ENCODE measurements around the gene CDK8.

CDK8 gene

DNA sequence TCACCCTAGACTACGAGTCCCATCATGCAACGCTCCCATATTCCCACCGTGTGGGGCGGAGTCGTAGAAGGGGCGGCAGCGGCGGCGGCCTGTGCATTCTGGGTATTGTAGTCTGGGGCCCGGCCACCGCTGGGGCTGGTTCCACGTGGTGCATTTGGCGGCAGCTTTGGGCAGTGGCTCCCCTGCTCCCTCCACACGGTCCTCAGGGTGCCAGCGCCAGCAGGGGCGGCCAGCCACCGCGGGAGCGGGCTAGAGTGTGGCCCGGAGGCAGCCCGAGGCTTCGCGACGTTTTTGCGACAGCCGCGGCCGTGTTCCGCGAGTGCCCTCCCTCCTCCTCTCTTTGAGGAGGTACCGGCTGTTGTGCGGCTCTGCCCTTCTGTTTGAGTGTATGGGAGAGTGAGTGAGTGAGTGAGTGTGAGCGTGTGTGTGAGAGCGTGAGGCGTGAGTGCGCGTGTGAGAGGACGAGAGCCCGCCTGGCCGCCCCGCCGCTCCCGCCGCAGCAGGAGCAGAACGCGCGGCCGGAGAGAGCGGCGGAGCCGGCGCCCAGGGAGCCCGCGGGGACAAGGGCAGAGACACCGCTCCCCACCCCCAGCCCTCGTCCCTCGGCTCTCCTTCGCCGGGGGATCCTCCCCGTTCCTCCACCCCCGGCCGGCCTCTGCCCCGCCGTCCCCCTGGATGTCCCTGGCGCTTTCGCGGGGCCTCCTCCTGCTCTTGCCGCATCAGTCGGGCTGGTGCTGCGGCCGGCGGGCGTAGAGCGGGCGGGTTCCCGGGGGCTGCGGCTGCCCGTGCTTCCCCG, at the start of gene CDK8:
Gene CDK8 (plus strand): TSS at position 343 of the 796 bp plus-strand sequence. CDS start 513 bp downstream, outside the sequence.
- H3K27me3 ChIP-seq (ENCODE audit: insufficient read depth, insufficient read length), result no peaks in the 10 kb centered on the region
- no peak for TF ChIP-seq YY1 (IDR thresholded peaks at IDR 0.05; ENCODE audit: insufficient read depth, insufficient read length)
- TF ChIP-seq ZNF274 (IDR thresholded peaks at IDR 0.05; ENCODE audit: low read depth, low read length), result no peak
- TF ChIP-seq SUZ12 (IDR thresholded peaks at IDR 0.05; ENCODE audit: extremely low read depth, insufficient read depth, insufficient read length), result no peak
- H3K9ac ChIP-seq (ENCODE audit: insufficient read length, low read depth), result peak within 1 kb of the TSS; percentile 95
- H3K9me3 ChIP-seq (ENCODE audit: insufficient read depth, low read length), result no peaks in the 10 kb centered on the region
- DNase-seq (ENCODE audit: low read depth, low spot score), result peak; percentile 69
- H3K36me3 ChIP-seq (ENCODE audit: insufficient read depth, insufficient read length, low read length), result no peaks in the 10 kb centered on the region
- H3K4me3 ChIP-seq (ENCODE audit: insufficient read length, low read depth), result peak within 1 kb of the TSS; percentile 79
- H3K4me1 ChIP-seq (ENCODE audit: insufficient read depth, insufficient read length), result no peaks in the 10 kb centered on the region

DNA sequence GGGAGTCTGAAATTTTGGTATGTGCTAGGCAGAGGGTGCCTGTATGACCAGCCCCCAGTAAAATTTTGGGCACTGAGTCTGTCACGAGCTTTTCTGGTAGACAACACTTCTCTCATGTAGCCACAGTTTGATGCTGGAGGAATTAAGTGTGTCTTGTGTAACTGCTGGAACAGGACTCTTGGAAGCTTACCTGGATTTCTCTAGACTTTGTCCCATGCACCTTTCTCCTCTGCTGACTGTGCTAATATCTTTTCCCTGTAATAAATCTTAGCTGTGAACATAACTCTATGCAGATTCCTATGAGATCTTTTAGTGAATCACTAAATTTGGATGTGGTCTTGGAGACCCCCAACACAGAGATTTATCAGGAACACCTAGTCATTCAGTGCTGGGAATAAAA, 45.6 kb upstream of the CDK8 start:
- no peak for DNase-seq (ENCODE audit: low read depth, low spot score)
- H3K36me3 ChIP-seq (ENCODE audit: insufficient read depth, insufficient read length, low read length), result peaks cover 25% of the 10 kb centered on the region
- no peaks in the 10 kb centered on the region for H3K4me1 ChIP-seq (ENCODE audit: insufficient read depth, insufficient read length)
- TF ChIP-seq ZNF274 (IDR thresholded peaks at IDR 0.05; ENCODE audit: low read depth, low read length), result no peak
- no peak for TF ChIP-seq SUZ12 (IDR thresholded peaks at IDR 0.05; ENCODE audit: extremely low read depth, insufficient read depth, insufficient read length)
- no peak for TF ChIP-seq YY1 (IDR thresholded peaks at IDR 0.05; ENCODE audit: insufficient read depth, insufficient read length)
- no peak overlapping the region for H3K4me3 ChIP-seq (ENCODE audit: insufficient read length, low read depth)
- no peaks in the 10 kb centered on the region for H3K27me3 ChIP-seq (ENCODE audit: insufficient read depth, insufficient read length)
- H3K9ac ChIP-seq (ENCODE audit: insufficient read length, low read depth), result no peak overlapping the region
- no peaks in the 10 kb centered on the region for H3K9me3 ChIP-seq (ENCODE audit: insufficient read depth, low read length)

DNA sequence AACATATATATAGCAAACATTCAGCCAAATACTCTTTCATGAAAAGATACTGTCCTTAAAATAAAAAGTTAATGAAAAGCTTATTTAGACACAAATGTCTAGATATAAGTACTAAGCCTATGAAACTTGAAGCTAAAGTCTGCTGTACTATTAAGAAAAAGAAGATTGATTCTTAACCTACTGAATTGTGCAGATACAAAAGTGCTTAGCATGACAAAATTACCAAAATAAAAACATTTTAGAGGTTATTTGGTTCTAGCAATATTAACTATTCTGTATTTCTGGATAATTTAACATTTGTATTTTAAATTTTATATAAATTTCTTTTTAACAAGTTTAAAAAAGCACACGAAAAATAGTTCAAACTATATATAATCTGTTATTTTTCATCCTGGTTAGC, 40.6 kb upstream of the CDK8 start:
- H3K4me3 ChIP-seq (ENCODE audit: insufficient read length, low read depth), result no peak overlapping the region

DNA sequence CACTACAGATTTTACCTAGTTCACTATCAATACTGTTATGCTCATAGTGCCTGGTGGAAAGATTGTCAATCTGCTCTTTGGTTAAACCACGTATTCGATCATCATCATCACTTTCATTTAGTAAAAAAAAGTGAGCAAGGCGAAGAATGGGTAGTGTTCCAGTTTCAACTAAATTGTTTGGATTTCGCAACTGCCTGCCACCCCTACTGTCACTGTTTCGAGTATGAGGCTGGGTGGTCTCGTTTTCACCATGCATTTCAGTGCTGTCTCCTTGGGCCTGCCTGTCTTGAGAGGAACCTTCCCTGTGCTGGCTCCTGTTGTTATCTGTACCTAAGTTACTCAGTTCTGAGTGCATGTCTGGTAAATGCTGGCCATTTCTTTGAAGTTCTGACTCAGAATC, 39.9 kb upstream of the CDK8 start:
- no peak for DNase-seq (ENCODE audit: low read depth, low spot score)
- peaks cover 75% of the 10 kb centered on the region for H3K36me3 ChIP-seq (ENCODE audit: insufficient read depth, insufficient read length, low read length)
- TF ChIP-seq SUZ12 (IDR thresholded peaks at IDR 0.05; ENCODE audit: extremely low read depth, insufficient read depth, insufficient read length) (no peak), YY1 (IDR thresholded peaks at IDR 0.05; ENCODE audit: insufficient read depth, insufficient read length) (no peak), ZNF274 (IDR thresholded peaks at IDR 0.05; ENCODE audit: low read depth, low read length) (no peak)

More for the DNA sequence above, 40.6 kb upstream of the CDK8 start:
- Histone ChIP-seq H3K36me3 (ENCODE audit: insufficient read depth, insufficient read length, low read length) (peaks cover 68% of the 10 kb centered on the region), H3K9ac (ENCODE audit: insufficient read length, low read depth) (no peak overlapping the region), H3K27me3 (ENCODE audit: insufficient read depth, insufficient read length) (no peaks in the 10 kb centered on the region), H3K9me3 (ENCODE audit: insufficient read depth, low read length) (no peaks in the 10 kb centered on the region), H3K4me1 (ENCODE audit: insufficient read depth, insufficient read length) (peaks cover 2% of the 10 kb centered on the region)
- no peak for TF ChIP-seq SUZ12 (IDR thresholded peaks at IDR 0.05; ENCODE audit: extremely low read depth, insufficient read depth, insufficient read length)
- no peak for TF ChIP-seq ZNF274 (IDR thresholded peaks at IDR 0.05; ENCODE audit: low read depth, low read length)
- no peak for TF ChIP-seq YY1 (IDR thresholded peaks at IDR 0.05; ENCODE audit: insufficient read depth, insufficient read length)
- no peak for DNase-seq (ENCODE audit: low read depth, low spot score)

DNA sequence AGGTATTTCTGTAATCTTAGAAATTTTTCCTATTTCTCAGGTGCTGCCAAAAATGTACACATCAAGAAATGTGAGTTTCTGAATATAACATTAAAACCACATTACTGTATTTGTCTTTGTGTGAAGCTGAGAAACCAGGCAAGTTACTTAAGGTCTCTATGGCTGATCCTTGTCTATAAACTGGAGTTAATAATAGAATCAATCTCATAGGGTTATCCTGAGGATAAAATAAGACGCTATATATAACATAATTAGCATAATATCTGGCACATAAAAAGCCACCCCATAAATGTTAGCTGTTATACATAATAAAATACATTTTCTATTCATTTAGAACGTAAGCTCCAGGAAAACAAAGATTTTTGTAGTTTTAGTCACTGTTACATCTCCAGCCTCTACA, 37.9 kb upstream of the CDK8 start:
- peaks cover 82% of the 10 kb centered on the region for H3K36me3 ChIP-seq (ENCODE audit: insufficient read depth, insufficient read length, low read length)
- TF ChIP-seq SUZ12 (IDR thresholded peaks at IDR 0.05; ENCODE audit: extremely low read depth, insufficient read depth, insufficient read length) (no peak), YY1 (IDR thresholded peaks at IDR 0.05; ENCODE audit: insufficient read depth, insufficient read length) (no peak), ZNF274 (IDR thresholded peaks at IDR 0.05; ENCODE audit: low read depth, low read length) (no peak)
- no peak overlapping the region for H3K4me3 ChIP-seq (ENCODE audit: insufficient read length, low read depth)
- no peak overlapping the region for H3K9ac ChIP-seq (ENCODE audit: insufficient read length, low read depth)
- no peak for DNase-seq (ENCODE audit: low read depth, low spot score)
- no peaks in the 10 kb centered on the region for H3K27me3 ChIP-seq (ENCODE audit: insufficient read depth, insufficient read length)
- no peaks in the 10 kb centered on the region for H3K9me3 ChIP-seq (ENCODE audit: insufficient read depth, low read length)
- peaks cover 2% of the 10 kb centered on the region for H3K4me1 ChIP-seq (ENCODE audit: insufficient read depth, insufficient read length)

More for the DNA sequence above, 39.9 kb upstream of the CDK8 start:
- H3K9me3 ChIP-seq (ENCODE audit: insufficient read depth, low read length), result no peaks in the 10 kb centered on the region
- H3K27me3 ChIP-seq (ENCODE audit: insufficient read depth, insufficient read length), result no peaks in the 10 kb centered on the region
- H3K4me3 ChIP-seq (ENCODE audit: insufficient read length, low read depth), result no peak overlapping the region
- peaks cover 2% of the 10 kb centered on the region for H3K4me1 ChIP-seq (ENCODE audit: insufficient read depth, insufficient read length)
- no peak overlapping the region for H3K9ac ChIP-seq (ENCODE audit: insufficient read length, low read depth)

DNA sequence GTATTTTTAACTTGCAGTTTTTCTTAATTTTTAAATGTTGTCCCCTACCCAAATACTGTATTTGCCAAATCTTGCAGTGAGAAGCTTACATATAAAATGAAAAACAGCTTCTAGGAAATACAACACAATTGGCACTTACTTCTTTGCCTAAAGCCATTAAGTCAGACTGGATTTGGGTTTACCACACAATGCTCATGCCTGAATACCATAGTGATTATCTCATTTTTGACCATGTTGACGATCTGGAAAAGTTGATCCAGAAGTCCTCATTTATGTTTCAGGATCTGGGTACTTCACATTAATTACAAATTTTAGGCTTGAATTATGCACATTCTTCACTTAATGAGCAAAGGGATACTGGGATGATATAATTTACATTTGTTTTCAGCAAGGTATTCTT, 34.2 kb upstream of the CDK8 start:
- DNase-seq (ENCODE audit: low read depth, low spot score), result no peak
- Histone ChIP-seq H3K36me3 (ENCODE audit: insufficient read depth, insufficient read length, low read length) (peaks cover 56% of the 10 kb centered on the region), H3K9me3 (ENCODE audit: insufficient read depth, low read length) (no peaks in the 10 kb centered on the region), H3K27me3 (ENCODE audit: insufficient read depth, insufficient read length) (no peaks in the 10 kb centered on the region), H3K4me1 (ENCODE audit: insufficient read depth, insufficient read length) (no peaks in the 10 kb centered on the region), H3K4me3 (ENCODE audit: insufficient read length, low read depth) (no peak overlapping the region), H3K9ac (ENCODE audit: insufficient read length, low read depth) (no peak overlapping the region)
- no peak for TF ChIP-seq YY1 (IDR thresholded peaks at IDR 0.05; ENCODE audit: insufficient read depth, insufficient read length)
- no peak for TF ChIP-seq SUZ12 (IDR thresholded peaks at IDR 0.05; ENCODE audit: extremely low read depth, insufficient read depth, insufficient read length)
- TF ChIP-seq ZNF274 (IDR thresholded peaks at IDR 0.05; ENCODE audit: low read depth, low read length), result no peak

DNA sequence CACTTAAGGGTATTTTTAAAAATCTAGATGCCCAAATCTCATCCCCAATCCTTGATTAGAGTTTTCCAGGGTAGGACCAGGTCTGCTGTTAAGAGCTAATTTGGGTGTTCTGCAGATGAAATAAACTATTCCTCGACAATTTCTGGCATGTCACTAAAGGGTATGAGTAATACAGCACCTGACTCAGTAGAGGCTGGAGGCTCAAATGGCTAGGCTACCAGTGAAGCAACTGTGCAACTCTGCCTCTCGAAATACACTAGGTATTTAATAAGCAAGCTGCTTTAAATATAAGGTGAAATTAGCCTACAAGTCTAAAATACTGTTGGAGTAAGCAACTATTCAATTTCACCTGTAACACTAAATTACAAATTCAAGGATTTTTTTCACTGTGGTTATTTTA, 33.4 kb upstream of the CDK8 start:
- Histone ChIP-seq H3K9ac (ENCODE audit: insufficient read length, low read depth) (no peak overlapping the region), H3K27me3 (ENCODE audit: insufficient read depth, insufficient read length) (no peaks in the 10 kb centered on the region), H3K4me3 (ENCODE audit: insufficient read length, low read depth) (no peak overlapping the region), H3K9me3 (ENCODE audit: insufficient read depth, low read length) (no peaks in the 10 kb centered on the region), H3K4me1 (ENCODE audit: insufficient read depth, insufficient read length) (no peaks in the 10 kb centered on the region), H3K36me3 (ENCODE audit: insufficient read depth, insufficient read length, low read length) (peaks cover 47% of the 10 kb centered on the region)
- no peak for DNase-seq (ENCODE audit: low read depth, low spot score)
- TF ChIP-seq SUZ12 (IDR thresholded peaks at IDR 0.05; ENCODE audit: extremely low read depth, insufficient read depth, insufficient read length), result no peak
- TF ChIP-seq YY1 (IDR thresholded peaks at IDR 0.05; ENCODE audit: insufficient read depth, insufficient read length), result no peak
- TF ChIP-seq ZNF274 (IDR thresholded peaks at IDR 0.05; ENCODE audit: low read depth, low read length), result no peak

Measured in NT2/D1 (cell line).